OCI-LY3 (cell line): ENCODE results near the gene PNKP.

Source experiments
- CTCF ChIP-seq: fragments of 200-600, 300-600 bp; sonication (generic); IDR thresholded peaks from 2 replicates; pipeline ENCODE4 v1.5.1; 2014; ENCODE audit warnings: antibody characterized with exemption, low read length, low read depth
- EZH2phosphoT487 ChIP-seq: fragments of 200-600 bp; shearing (Covaris generic); IDR thresholded peaks from 2 replicates; pipeline ENCODE4 v1.6.1; 2018; ENCODE audit warnings: antibody characterized with exemption, mixed run types, low read depth

GRCh38 chr19:49889038-49889686 is 21.8 kb upstream of the PNKP start:
- TF ChIP-seq CTCF = no peak
- no peak for TF ChIP-seq EZH2phosphoT487
